Activated T-helper 1 cell treated with anti-CD3 and anti-CD28 coated beads, Interleukin-12 subunit alpha, Interleukin-12 subunit beta, Interleukin-2, Interleukin-4 antibody, amounts not matched to agents 30 ng/mL and 10 ng/mL and 1 ng/mL, durations not matched to agents 14 hours and 24 hours and 36 hours (primary cell): ENCODE data around the gene CCBE1. TPM values are rescaled to one million over a fixed set of nuclear protein-coding genes. Genes with fewer than 3 reads are reported as not detected.

Experiments used
- DNase-seq: peaks from one replicate; pipeline ENCODE4 v3.0.0; 2021; ENCODE audit warnings: low spot score
- H3K27ac Mint-ChIP-seq: one replicate; pipeline ENCODE4 v1.8.0; 2021; ENCODE audit warnings: mild to moderate bottlenecking, mixed read lengths
- H3K27me3 Mint-ChIP-seq: one replicate; pipeline ENCODE4 v1.8.0; 2022; ENCODE audit warnings: mild to moderate bottlenecking, moderate library complexity, mixed read lengths; ENCODE audit not compliant: insufficient read depth
- H3K36me3 Mint-ChIP-seq: one replicate; pipeline ENCODE4 v1.8.0; 2021; ENCODE audit warnings: low read depth, mixed read lengths
- H3K4me1 Mint-ChIP-seq: one replicate; pipeline ENCODE4 v1.8.0; 2021; ENCODE audit warnings: low read depth, mixed read lengths
- H3K4me3 Mint-ChIP-seq: one replicate; pipeline ENCODE4 v1.8.0; 2021; ENCODE audit warnings: mild to moderate bottlenecking, moderate library complexity, mixed read lengths
- H3K9me3 Mint-ChIP-seq: one replicate; pipeline ENCODE4 v1.8.0; 2021; ENCODE audit warnings: mixed read lengths
- intact Hi-C: fragments of 100-400 bp; cut with micrococcal nuclease; formaldehyde crosslinking; loops from one replicate; pipeline ENCODE4 v1.15.1; 2024
- total RNA-seq: library from RNA; stranded (reverse); gene quantifications from 2 replicates; pipeline ENCODE4 v1.2.3, GENCODE V29; 2022

The CCBE1 gene
- total RNA-seq, 1 donor from 2014 or later, result not detected

DNA sequence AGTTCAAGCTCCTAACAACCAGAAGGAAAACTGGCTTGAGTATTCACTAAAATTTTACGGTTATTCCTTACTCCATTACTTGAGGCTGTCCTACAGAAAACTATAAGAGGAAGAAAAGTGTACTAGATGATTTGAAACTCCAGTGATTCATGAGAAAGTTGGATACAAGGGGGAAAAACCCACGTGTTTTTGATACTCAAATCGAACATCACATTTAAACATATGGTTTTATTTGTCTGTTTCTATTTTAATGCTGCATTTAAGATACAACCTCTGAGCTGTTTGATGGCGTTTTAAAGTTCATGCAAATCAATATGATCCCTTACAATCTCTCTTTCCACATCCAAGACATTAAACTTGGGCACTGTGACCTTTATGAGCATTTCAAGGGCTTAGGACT lies 213.1 kb downstream of the CCBE1 start:
- no peaks in the 10 kb centered on the region for H3K36me3 Mint-ChIP-seq
- no peak overlapping the region for H3K27ac Mint-ChIP-seq
- intact Hi-C loops, result no loop called here
- no peaks in the 10 kb centered on the region for H3K4me1 Mint-ChIP-seq
- DNase-seq, result no peak
- peaks cover 4% of the 10 kb centered on the region for H3K27me3 Mint-ChIP-seq
- H3K4me3 Mint-ChIP-seq, result no peak overlapping the region
- no peaks in the 10 kb centered on the region for H3K9me3 Mint-ChIP-seq

DNA sequence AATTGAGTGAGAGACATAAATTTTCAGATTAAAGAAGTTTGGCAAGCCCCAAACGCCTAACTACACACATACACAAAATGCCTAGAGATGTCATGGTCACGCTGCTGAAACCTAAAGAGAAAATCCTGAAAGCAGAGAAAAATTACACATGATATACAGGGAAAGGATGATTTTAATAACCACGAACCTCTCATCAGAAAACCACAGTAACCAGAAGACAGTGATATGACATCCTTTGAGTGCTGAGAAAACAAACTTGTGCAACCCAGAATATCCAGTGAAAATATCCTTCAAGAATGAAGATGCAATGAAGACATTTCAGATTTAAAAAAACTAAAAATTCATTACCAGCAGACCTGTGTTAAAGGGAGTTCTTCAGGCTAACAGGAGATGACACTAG lies 215.8 kb downstream of the CCBE1 start:
- Mint-ChIP-seq H3K4me3 (no peak overlapping the region), H3K27me3 (peaks cover 7% of the 10 kb centered on the region)
- no peak for DNase-seq

DNA sequence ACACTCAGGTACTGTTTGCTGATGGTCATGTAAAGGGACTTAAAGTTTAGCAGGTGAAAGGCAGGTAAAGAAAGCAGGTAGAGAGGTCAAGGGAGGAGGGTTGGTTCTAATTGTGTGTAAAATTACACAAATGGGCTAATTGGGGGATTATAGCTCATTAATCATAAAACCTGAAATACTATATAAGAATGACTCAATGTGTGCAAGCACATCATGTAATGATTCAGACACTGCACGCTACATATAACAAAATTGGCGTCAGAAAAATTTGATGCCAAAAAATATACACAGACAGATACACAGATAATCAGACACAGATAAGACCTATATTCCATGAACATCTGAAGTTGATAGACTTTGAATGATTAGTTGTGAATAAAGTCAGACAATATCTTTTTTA lies 217.4 kb downstream of the CCBE1 start:
- peaks cover 7% of the 10 kb centered on the region for H3K27me3 Mint-ChIP-seq
- no peaks in the 10 kb centered on the region for H3K9me3 Mint-ChIP-seq
- no peaks in the 10 kb centered on the region for H3K36me3 Mint-ChIP-seq
- no peak for DNase-seq
- H3K4me3 Mint-ChIP-seq, result no peak overlapping the region
- H3K4me1 Mint-ChIP-seq, result no peaks in the 10 kb centered on the region
- H3K27ac Mint-ChIP-seq, result no peak overlapping the region
- intact Hi-C loops, result no loop called here

More for the DNA sequence above, 215.8 kb downstream of the CCBE1 start:
- no peaks in the 10 kb centered on the region for H3K36me3 Mint-ChIP-seq
- no peaks in the 10 kb centered on the region for H3K4me1 Mint-ChIP-seq
- H3K27ac Mint-ChIP-seq, result no peak overlapping the region
- H3K9me3 Mint-ChIP-seq, result no peaks in the 10 kb centered on the region
- intact Hi-C loops, result no loop called here

DNA sequence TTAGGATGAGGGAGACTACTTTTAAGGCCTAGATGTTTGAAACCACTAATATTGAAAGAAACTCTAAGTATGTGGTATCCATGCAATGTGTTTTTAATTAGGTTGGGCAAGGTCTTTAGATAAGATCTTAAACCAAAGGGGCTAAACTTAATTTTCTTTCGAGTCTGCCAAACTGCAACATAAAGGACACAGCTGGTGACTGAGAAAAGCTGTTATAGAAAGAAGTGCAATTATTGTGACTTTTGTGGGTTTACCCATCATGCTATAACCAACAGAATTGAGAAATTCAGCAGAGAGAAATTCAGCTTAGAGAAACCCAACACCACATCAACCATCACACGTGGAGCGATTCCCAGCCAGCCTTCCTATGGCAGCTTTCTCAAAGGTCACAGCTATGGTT lies 218.6 kb downstream of the CCBE1 start:
- Mint-ChIP-seq H3K4me1 (no peaks in the 10 kb centered on the region), H3K9me3 (no peaks in the 10 kb centered on the region), H3K4me3 (no peak overlapping the region), H3K27ac (no peak overlapping the region), H3K36me3 (no peaks in the 10 kb centered on the region), H3K27me3 (peaks cover 7% of the 10 kb centered on the region)
- intact Hi-C loops, result no loop called here
- DNase-seq, result no peak

DNA sequence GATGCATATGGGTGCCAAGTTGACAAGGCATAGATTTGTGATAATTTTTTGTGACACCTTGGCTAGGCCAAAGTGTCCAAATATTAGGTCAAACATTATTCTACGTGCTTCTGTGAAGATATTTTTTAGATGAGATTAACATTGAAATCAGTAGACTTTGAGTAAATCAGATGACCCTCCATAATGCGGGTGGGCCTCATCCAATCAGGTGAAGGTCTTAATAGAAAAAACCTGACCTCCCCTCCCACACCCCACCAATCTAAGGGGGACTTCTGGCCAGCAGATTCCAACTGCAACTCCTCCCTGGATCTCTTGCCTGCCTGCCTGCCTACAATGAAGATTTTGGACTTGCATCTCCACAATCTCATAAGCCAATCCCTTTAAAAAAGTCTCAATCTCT lies 219.4 kb downstream of the CCBE1 start:
- no peaks in the 10 kb centered on the region for H3K9me3 Mint-ChIP-seq
- H3K36me3 Mint-ChIP-seq, result no peaks in the 10 kb centered on the region
- no peak overlapping the region for H3K4me3 Mint-ChIP-seq
- peaks cover 7% of the 10 kb centered on the region for H3K27me3 Mint-ChIP-seq
- intact Hi-C loops, result no loop called here
- H3K4me1 Mint-ChIP-seq, result no peaks in the 10 kb centered on the region
- no peak overlapping the region for H3K27ac Mint-ChIP-seq
- no peak for DNase-seq

DNA sequence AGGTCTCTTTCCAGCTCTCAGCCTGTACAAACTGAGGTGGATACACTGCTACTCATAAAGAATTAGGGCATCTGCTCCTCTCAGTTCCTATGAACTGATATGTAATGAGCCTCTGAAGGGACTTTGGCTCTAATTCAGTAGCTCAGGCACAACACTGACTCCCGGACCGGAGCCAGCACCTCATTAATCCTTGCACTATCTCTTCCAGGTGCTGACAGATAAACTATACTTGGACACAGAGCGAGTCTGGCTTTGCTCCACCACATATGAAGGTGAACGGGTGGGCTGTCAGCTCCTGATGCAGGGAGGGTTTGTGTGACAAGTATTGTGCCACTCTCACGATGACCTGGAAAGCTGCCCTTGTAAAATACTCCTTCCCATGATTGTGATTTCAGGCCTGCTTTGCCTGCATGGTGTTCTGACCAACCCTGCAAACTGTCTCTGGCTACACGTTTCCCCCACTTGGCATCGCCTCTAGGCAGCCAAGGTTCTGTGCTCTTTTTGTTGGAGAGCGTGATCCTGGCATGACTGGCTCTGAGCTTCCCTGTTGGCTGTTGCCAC lies 226.6 kb downstream of the CCBE1 start:
- H3K27ac Mint-ChIP-seq, result no peak overlapping the region
- H3K36me3 Mint-ChIP-seq, result no peaks in the 10 kb centered on the region
- no peaks in the 10 kb centered on the region for H3K4me1 Mint-ChIP-seq
- no peak overlapping the region for H3K4me3 Mint-ChIP-seq
- no peak for DNase-seq
- intact Hi-C loops, result no loop called here
- peaks cover 3% of the 10 kb centered on the region for H3K27me3 Mint-ChIP-seq
- H3K9me3 Mint-ChIP-seq, result no peaks in the 10 kb centered on the region

DNA sequence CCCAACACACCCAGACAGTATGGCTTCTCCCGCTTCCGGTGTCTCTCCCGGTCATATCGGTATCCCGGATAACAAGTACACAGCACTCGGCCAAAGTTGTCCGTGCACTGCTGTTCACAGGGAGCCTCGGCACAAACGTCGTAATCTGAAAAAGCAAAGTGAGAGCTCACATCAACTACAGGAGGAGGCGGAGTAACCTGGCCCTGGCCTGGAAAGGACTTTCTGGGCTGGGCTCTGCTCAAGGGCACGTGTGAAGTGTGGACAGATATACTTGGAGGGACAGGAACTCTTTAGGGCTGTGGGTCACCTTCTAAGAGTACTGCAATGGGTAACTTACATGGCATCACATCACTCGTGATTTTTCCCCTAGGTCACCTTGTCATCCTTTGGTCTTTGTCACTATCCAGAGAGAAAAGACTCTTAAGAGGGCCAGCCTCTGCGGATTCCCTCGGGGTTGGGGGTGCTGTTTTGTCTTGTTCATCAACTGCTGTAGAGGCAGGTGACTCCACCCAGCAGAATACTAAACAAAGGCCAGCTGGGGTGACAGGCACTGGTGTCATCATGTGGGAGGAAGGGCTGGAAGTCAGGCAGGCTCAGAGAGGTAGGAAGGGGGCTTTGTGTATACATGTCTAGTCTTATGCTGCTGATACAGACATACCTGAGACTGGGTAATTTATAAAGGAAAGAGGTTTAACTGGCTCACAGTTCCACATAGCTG lies 227.6 kb downstream of the CCBE1 start:
- Mint-ChIP-seq H3K36me3 (no peaks in the 10 kb centered on the region), H3K27ac (no peak overlapping the region)
- intact Hi-C loops, result no loop called here

DNA sequence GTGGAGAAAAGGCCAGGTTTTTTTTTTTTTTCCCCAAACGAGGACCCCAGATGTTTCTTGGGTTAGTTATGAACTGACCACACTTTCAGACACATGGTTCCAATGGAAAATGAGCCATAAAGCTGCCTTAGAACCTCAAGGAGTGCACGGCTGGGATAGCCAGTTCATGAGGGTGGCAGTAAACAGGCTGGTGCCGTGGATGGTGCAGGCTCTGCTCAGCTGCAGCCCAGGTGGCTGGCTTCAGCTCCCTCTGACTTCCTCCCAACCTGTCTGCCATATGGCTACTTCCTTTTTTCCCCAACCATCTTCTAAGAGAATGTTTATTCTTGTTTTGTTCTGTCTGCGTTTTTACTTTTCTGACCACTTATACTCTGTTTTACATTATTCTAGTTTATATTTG lies 228.4 kb downstream of the CCBE1 start:
- H3K27me3 Mint-ChIP-seq, result peaks cover 3% of the 10 kb centered on the region
- no peaks in the 10 kb centered on the region for H3K4me1 Mint-ChIP-seq
- no peaks in the 10 kb centered on the region for H3K36me3 Mint-ChIP-seq
- H3K9me3 Mint-ChIP-seq, result no peaks in the 10 kb centered on the region
- H3K4me3 Mint-ChIP-seq, result no peak overlapping the region
- DNase-seq, result no peak
- no peak overlapping the region for H3K27ac Mint-ChIP-seq
- intact Hi-C loops, result no loop called here

More for the DNA sequence above, 227.6 kb downstream of the CCBE1 start:
- Mint-ChIP-seq H3K4me3 (no peak overlapping the region), H3K27me3 (peaks cover 3% of the 10 kb centered on the region), H3K4me1 (no peaks in the 10 kb centered on the region), H3K9me3 (no peaks in the 10 kb centered on the region)
- DNase-seq, result no peak

DNA sequence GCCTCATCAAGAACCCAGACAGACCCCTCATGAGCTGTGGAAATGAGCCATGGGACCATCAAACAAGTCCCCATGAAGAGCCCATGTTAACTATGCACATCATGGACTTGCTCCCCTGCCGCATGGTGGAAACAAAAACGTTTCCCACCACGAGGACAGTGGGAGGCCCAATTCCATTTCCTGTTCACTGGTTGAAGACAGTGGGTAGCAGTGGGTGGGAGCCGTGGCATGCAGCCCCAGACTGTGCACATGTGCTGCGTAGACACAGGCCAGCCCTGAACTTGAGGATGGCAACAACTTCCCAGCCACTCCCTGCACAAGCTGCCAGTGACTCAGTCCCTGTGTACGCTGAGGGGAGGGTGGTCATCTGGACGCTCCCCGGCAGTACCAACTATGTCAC lies 229.7 kb downstream of the CCBE1 start:
- intact Hi-C loops, result no loop called here
- H3K4me3 Mint-ChIP-seq, result no peak overlapping the region
- H3K9me3 Mint-ChIP-seq, result no peaks in the 10 kb centered on the region

DNA sequence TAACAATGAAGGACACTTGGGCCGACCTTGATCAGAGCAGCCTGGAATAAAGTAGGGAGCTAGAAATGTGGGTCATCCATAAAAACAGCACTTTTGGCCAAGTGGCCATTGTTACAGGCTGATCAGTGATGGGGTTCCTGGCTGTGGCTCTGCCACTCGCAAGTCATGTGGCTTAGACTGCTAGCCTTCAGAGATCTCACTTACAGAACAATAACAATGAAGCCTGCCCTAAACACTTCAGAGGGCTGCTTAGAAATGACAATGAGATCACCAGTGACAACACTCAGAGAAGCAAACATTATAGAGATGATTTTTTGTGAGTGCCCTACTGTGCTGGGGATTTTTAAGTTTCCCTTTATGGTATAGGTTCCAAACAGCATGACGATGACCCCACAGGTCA lies 230.2 kb downstream of the CCBE1 start:
- Mint-ChIP-seq H3K4me3 (no peak overlapping the region), H3K27me3 (peaks cover 2% of the 10 kb centered on the region), H3K9me3 (no peaks in the 10 kb centered on the region), H3K36me3 (no peaks in the 10 kb centered on the region), H3K4me1 (no peaks in the 10 kb centered on the region), H3K27ac (no peak overlapping the region)
- no peak for DNase-seq
- intact Hi-C loops, result no loop called here

More for the DNA sequence above, 229.7 kb downstream of the CCBE1 start:
- no peaks in the 10 kb centered on the region for H3K4me1 Mint-ChIP-seq
- no peak overlapping the region for H3K27ac Mint-ChIP-seq
- H3K36me3 Mint-ChIP-seq, result no peaks in the 10 kb centered on the region
- DNase-seq, result no peak
- H3K27me3 Mint-ChIP-seq, result peaks cover 3% of the 10 kb centered on the region

DNA sequence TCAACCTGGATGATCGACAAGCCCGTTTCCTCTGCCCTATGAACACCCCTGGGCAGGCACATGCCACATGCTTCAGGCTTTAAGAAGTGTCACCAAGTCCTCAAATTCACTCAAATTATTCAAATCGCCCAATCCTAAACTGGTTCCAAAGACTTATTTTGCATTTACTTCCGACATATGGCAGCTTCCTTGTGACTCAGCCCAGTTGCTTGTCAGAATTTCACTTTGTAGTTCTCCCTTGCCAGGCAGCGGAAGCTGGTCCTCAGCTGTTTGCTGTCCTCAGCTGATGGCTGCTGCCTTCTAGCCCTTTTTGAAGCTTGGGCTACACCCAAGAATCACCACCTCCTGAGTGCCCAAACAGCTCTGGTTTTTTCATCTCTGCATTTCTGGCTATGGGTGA lies 232.7 kb downstream of the CCBE1 start:
- Mint-ChIP-seq H3K36me3 (no peaks in the 10 kb centered on the region), H3K4me3 (no peak overlapping the region)

DNA sequence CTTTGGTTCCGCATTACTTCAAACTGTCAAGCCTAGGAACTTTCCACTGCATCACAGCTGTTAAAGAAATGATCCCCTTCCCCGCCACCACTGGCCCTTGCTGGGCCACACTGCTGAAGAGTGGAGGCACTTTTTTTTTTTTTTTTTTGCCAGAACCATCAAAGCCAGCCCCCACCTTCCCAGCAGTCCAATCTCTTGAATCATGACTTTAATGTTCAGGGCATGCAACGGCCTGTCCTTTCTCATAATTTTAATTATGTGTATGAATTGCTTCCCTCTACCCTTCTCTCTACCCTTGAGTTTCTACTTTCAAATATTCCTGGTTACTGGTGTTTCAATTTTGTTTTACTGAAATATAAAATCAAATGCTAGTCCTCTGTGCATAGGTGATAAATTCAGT lies 236.1 kb downstream of the CCBE1 start:
- intact Hi-C loops, result no loop called here
- Mint-ChIP-seq H3K27ac (no peak overlapping the region), H3K9me3 (no peaks in the 10 kb centered on the region), H3K27me3 (peaks cover 2% of the 10 kb centered on the region), H3K4me3 (no peak overlapping the region), H3K36me3 (no peaks in the 10 kb centered on the region), H3K4me1 (no peaks in the 10 kb centered on the region)
- no peak for DNase-seq

More for the DNA sequence above, 232.7 kb downstream of the CCBE1 start:
- Mint-ChIP-seq H3K9me3 (no peaks in the 10 kb centered on the region), H3K4me1 (no peaks in the 10 kb centered on the region), H3K27me3 (peaks cover 1% of the 10 kb centered on the region), H3K27ac (no peak overlapping the region)
- no peak for DNase-seq
- intact Hi-C loops, result no loop called here

DNA sequence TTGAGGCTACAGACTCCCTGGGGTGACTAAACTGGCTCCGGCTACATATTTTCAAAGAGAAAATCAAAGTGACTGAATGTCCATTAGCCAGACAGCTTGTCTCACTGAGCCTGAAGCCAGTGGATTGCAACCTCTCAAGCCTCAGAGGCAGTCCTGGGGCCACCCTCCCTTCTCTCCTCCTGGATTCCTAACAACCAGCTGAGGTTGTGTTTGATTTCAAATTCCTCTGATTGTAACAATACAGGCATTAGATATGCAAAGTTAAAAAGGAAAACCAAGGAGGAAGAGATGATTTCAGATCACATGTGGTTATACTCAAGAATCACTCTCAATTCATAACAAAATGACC lies 237.2 kb downstream of the CCBE1 start:
- DNase-seq, result no peak
- Mint-ChIP-seq H3K27me3 (peaks cover 2% of the 10 kb centered on the region), H3K36me3 (no peaks in the 10 kb centered on the region), H3K9me3 (no peaks in the 10 kb centered on the region), H3K4me3 (no peak overlapping the region), H3K27ac (no peak overlapping the region), H3K4me1 (no peaks in the 10 kb centered on the region)
- intact Hi-C loops, result no loop called here
